Neutrophil (primary cell): ENCODE measurements around the gene RHPN2.

Source experiments
- H3K27ac ChIP-seq: fragments of 200-600 bp; sonication (generic); 2 replicates; pipeline ENCODE4 v1.5.1; 2016; ENCODE audit warnings: mild to moderate bottlenecking, moderate library complexity
- H3K27me3 ChIP-seq: fragments of 200-600 bp; sonication (generic); 2 replicates; pipeline ENCODE4 v1.6.0; 2016; ENCODE audit warnings: mild to moderate bottlenecking
- H3K36me3 ChIP-seq: fragments of 200-600 bp; sonication (generic); 2 replicates; pipeline ENCODE4 v1.5.1; 2017
- H3K4me1 ChIP-seq, 2 experiments: fragments of 200-600 bp in 1 of 2; sonication (generic) in 1 of 2; 1 replicate in 1 of 2; 2 replicates in 1 of 2; pipeline versions ENCODE4 v1.5.1 to v1.6.1; 2013 to 2016; ENCODE audit warnings: low read depth in 1 of 2, low read length in 1 of 2, mild to moderate bottlenecking in 1 of 2, moderate library complexity in 1 of 2; ENCODE audit not compliant: control insufficient read depth in 1 of 2, insufficient read depth in 1 of 2
- H3K4me3 ChIP-seq, 2 experiments: fragments of 200-600 bp in 1 of 2; sonication (generic) in 1 of 2; 1 replicate in 1 of 2; 2 replicates in 1 of 2; pipeline ENCODE4 v1.5.1; 2013 to 2016; ENCODE audit warnings: low read depth in 1 of 2, low read length in 1 of 2, mild to moderate bottlenecking in 1 of 2, moderate library complexity in 1 of 2
- H3K9me3 ChIP-seq: fragments of 200-600 bp; sonication (generic); 2 replicates; pipeline ENCODE4 v1.5.1; 2016
- CTCF ChIP-seq: fragments of 200-600 bp; sonication (generic); IDR thresholded peaks from 2 replicates; pipeline ENCODE4 v1.5.1; 2016; ENCODE audit warnings: antibody characterized with exemption

RHPN2 gene

GRCh38 chr19:32977280-32977679 is 87.4 kb downstream of the RHPN2 start:
- peaks cover 24 to 32% of the 10 kb centered on the region in 2 experiments for H3K4me1 ChIP-seq
- no peaks in the 10 kb centered on the region for H3K27me3 ChIP-seq
- no peak for TF ChIP-seq CTCF
- H3K4me3 ChIP-seq = peak overlapping the region in 1 of 2 experiments; percentile 27
- no peaks in the 10 kb centered on the region for H3K36me3 ChIP-seq
- no peaks in the 10 kb centered on the region for H3K9me3 ChIP-seq
- H3K27ac ChIP-seq = peak overlapping the region; percentile 51

- no peaks in the 10 kb centered on the region for H3K9me3 ChIP-seq
- no peaks in the 10 kb centered on the region for H3K36me3 ChIP-seq
- TF ChIP-seq CTCF = peak; percentile 56
- no peaks in the 10 kb centered on the region for H3K27me3 ChIP-seq
- H3K4me1 ChIP-seq = peaks cover 25 to 37% of the 10 kb centered on the region in 2 experiments
- H3K4me3 ChIP-seq = no peak overlapping the region
- no peak overlapping the region for H3K27ac ChIP-seq
Observed at GRCh38 chr19:32976223-32976805, 88.4 kb downstream of the RHPN2 start.

GRCh38 chr19:32971715-32972540 is 92.8 kb downstream of the RHPN2 start, which contains the start of the genes CEP89 and FAAP24:
CEP89 (minus strand) TSS chr19:32971958; CDS start chr19:32971874, 84 bp downstream.
FAAP24 (plus strand) TSS chr19:32972242; CDS start chr19:32973197, 955 bp downstream.
- TF ChIP-seq CTCF = peak; percentile 40
- H3K27ac ChIP-seq = peak within 1 kb of the TSS; percentile 80
- peak within 1 kb of the TSS; percentile 93 to 94 for H3K4me3 ChIP-seq
- H3K9me3 ChIP-seq = no peaks in the 10 kb centered on the region
- peaks cover 12 to 22% of the 10 kb centered on the region in 2 experiments for H3K4me1 ChIP-seq
- no peaks in the 10 kb centered on the region for H3K36me3 ChIP-seq
- no peaks in the 10 kb centered on the region for H3K27me3 ChIP-seq

GRCh38 chr19:32971012-32971595 is 93.6 kb downstream of the RHPN2 start:
- no peaks in the 10 kb centered on the region for H3K36me3 ChIP-seq
- TF ChIP-seq CTCF = no peak
- peaks cover 5 to 14% of the 10 kb centered on the region in 2 experiments for H3K4me1 ChIP-seq
- H3K27ac ChIP-seq = no peak overlapping the region
- H3K4me3 ChIP-seq = peak overlapping the region; percentile 93 to 94
- H3K27me3 ChIP-seq = no peaks in the 10 kb centered on the region
- H3K9me3 ChIP-seq = no peaks in the 10 kb centered on the region

- no peak for TF ChIP-seq CTCF
- no peaks in the 10 kb centered on the region for H3K9me3 ChIP-seq
- H3K4me1 ChIP-seq = peaks cover 5 to 14% of the 10 kb centered on the region in 2 experiments
- H3K36me3 ChIP-seq = peaks cover 4% of the 10 kb centered on the region
- no peak overlapping the region for H3K4me3 ChIP-seq
- no peaks in the 10 kb centered on the region for H3K27me3 ChIP-seq
- H3K27ac ChIP-seq = no peak overlapping the region
Observed at GRCh38 chr19:32969549-32969948, 95.1 kb downstream of the RHPN2 start.
